ENCODE measurements around the gene DCAF17.

Gene DCAF17

DNA sequence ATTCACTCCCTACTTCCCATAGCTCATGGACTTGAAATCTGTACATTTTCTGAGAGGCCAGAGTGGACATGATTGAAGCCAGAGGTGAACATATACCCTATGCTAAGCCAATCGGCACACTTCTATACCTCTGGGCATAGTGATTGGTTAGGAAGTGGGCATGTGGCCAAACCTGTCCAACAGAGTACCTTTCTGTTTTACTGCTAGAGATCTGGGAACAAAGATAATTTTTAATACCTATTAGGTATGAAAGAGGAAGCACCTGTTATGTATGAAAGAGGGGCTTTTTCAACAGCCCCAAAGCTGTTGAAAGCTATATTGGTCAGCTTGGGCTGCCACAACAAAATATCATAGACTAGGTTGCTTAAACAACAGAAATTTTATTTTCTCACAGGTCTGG is 28.0 kb upstream of the DCAF17 start:
- H3K79me2 ChIP-seq (ENCODE audit: insufficient read depth, low read depth): no peaks in the 10 kb centered on the region; the same call in 1 of the 2 replicates
- no peak overlapping the region for H3K9ac ChIP-seq
- H3K4me3 ChIP-seq (IDR thresholded peaks at IDR 0.05; ENCODE audit: insufficient read depth, low read depth, low read length): no peak overlapping the region
- TF ChIP-seq, protein P1, sequence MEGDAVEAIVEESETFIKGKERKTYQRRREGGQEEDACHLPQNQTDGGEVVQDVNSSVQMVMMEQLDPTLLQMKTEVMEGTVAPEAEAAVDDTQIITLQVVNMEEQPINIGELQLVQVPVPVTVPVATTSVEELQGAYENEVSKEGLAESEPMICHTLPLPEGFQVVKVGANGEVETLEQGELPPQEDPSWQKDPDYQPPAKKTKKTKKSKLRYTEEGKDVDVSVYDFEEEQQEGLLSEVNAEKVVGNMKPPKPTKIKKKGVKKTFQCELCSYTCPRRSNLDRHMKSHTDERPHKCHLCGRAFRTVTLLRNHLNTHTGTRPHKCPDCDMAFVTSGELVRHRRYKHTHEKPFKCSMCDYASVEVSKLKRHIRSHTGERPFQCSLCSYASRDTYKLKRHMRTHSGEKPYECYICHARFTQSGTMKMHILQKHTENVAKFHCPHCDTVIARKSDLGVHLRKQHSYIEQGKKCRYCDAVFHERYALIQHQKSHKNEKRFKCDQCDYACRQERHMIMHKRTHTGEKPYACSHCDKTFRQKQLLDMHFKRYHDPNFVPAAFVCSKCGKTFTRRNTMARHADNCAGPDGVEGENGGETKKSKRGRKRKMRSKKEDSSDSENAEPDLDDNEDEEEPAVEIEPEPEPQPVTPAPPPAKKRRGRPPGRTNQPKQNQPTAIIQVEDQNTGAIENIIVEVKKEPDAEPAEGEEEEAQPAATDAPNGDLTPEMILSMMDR (conservative IDR thresholded peaks at IDR 0.05; ENCODE audit: low read depth, low read length): no peak
- no peak overlapping the region for H2AFZ ChIP-seq (ENCODE audit: low read depth)
- H3K36me3 ChIP-seq (ENCODE audit: insufficient read depth): no peaks in the 10 kb centered on the region
- H3K27me3 ChIP-seq (ENCODE audit: insufficient read depth, low read depth): no peaks in the 10 kb centered on the region
- H4K20me1 ChIP-seq (ENCODE audit: insufficient read depth): no peaks in the 10 kb centered on the region
- H3K27ac ChIP-seq: no peak overlapping the region
- peaks cover 33% of the 10 kb centered on the region for H3K4me1 ChIP-seq (ENCODE audit: low read depth, poor library complexity, severe bottlenecking)
- H3K4me2 ChIP-seq: peak overlapping the region; percentile 18; the same call in 1 of the 2 replicates

DNA sequence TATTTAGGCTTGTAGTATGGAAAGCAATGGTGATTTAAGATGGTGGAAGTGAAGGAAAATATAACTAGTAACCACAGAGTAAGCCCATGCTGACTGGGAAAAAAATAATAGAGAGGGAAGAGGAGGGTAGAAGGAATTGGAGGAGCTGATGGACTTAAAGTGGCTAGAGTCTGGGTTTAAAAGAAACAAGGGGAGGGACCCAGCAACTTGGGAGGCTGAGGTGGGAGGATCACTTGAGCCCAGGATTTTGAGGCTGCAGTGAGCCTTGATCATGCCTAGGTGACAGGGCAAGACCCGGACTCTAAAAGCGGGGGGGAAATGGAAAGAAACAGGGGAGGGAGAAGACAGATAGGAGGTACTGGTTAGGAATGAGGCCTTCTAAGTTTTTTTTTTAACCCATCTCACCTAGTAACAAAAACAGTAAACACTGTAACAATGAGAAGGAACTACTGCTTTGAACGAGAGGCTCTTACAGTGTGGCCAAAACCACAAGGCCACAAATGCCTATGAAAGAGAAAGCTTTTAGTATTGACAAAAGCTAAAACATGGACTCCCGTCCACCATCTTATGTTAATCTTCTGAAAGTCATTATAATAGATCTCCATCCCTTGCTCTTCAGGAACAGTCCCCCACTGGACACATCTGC is 26.9 kb upstream of the DCAF17 start:
- Histone ChIP-seq H4K20me1 (ENCODE audit: insufficient read depth) (no peaks in the 10 kb centered on the region), H3K27me3 (ENCODE audit: insufficient read depth, low read depth) (no peaks in the 10 kb centered on the region), H3K4me3 (IDR thresholded peaks at IDR 0.05; ENCODE audit: insufficient read depth, low read depth, low read length) (no peak overlapping the region), H3K4me1 (ENCODE audit: low read depth, poor library complexity, severe bottlenecking) (peaks cover 33% of the 10 kb centered on the region), H2AFZ (ENCODE audit: low read depth) (no peak overlapping the region), H3K9ac (no peak overlapping the region), H3K27ac (no peak overlapping the region), H3K36me3 (ENCODE audit: insufficient read depth) (no peaks in the 10 kb centered on the region), H3K4me2 (peak overlapping the region; percentile 10; the same call in 1 of the 2 replicates), H3K79me2 (ENCODE audit: insufficient read depth, low read depth) (no peaks in the 10 kb centered on the region; the same call in 1 of the 2 replicates)
- TF ChIP-seq, protein P1 (conservative IDR thresholded peaks at IDR 0.05; ENCODE audit: low read depth, low read length): no peak

DNA sequence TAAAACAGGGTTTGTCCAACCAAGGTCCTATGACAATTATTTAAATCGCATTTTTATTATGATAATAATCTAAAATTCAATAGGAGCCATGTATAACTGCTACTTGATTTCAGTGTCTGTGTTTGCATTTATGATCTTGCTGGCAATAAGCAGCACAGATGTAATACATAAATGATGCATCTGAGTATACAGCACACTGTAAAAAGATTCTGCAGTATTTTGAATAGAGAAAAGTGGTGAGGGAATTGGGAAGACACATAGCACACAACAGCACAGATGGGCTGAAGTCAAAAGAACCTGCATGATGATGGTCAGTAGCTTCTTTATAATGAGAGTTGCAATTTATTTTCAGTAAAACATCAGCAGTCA is 26.4 kb upstream of the DCAF17 start:
- Histone ChIP-seq H3K36me3 (ENCODE audit: insufficient read depth) (no peaks in the 10 kb centered on the region), H3K27me3 (ENCODE audit: insufficient read depth, low read depth) (no peaks in the 10 kb centered on the region), H3K27ac (no peak overlapping the region), H3K79me2 (ENCODE audit: insufficient read depth, low read depth) (no peaks in the 10 kb centered on the region; the same call in 1 of the 2 replicates), H3K9ac (no peak overlapping the region), H3K4me3 (IDR thresholded peaks at IDR 0.05; ENCODE audit: insufficient read depth, low read depth, low read length) (no peak overlapping the region), H3K4me1 (ENCODE audit: low read depth, poor library complexity, severe bottlenecking) (peaks cover 33% of the 10 kb centered on the region), H4K20me1 (ENCODE audit: insufficient read depth) (no peaks in the 10 kb centered on the region), H2AFZ (ENCODE audit: low read depth) (no peak overlapping the region), H3K4me2 (peak overlapping the region; percentile 10; the same call in 1 of the 2 replicates)
- TF ChIP-seq, protein P1 (conservative IDR thresholded peaks at IDR 0.05; ENCODE audit: low read depth, low read length): no peak

DNA sequence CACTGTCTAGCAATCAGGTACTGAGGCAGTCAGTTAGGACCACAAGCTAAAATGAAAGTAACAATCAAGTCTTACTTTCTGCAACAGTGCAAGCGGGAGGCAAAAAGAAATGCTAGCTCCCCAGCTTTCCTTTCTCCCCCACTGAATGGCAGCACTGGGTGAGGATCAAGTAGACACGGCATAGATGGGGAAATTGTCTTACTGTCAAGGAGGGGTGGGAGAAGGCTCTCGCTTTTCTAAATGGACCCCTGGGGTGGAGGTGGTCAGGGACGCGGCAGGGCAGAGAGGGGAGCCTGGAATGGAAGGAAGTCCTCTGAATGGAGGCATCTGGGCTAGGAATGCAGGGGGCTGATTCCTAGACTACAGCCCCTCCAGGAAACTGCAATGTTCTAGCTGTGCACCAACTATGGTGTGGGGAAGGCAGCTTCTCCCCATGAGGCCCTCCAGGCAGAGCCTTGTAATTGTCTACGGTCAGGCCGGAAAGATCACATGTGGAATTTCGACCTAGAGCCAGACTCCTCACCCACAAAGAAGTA is 24.5 kb upstream of the DCAF17 start:
- Histone ChIP-seq H4K20me1 (ENCODE audit: insufficient read depth) (no peaks in the 10 kb centered on the region), H3K36me3 (ENCODE audit: insufficient read depth) (no peaks in the 10 kb centered on the region; the same call in 1 of the 2 replicates), H3K9ac (no peak overlapping the region), H3K4me1 (ENCODE audit: low read depth, poor library complexity, severe bottlenecking) (peaks cover 33% of the 10 kb centered on the region), H3K27me3 (ENCODE audit: insufficient read depth, low read depth) (no peaks in the 10 kb centered on the region), H3K4me3 (IDR thresholded peaks at IDR 0.05; ENCODE audit: insufficient read depth, low read depth, low read length) (no peak overlapping the region), H2AFZ (ENCODE audit: low read depth) (no peak overlapping the region), H3K27ac (no peak overlapping the region), H3K79me2 (ENCODE audit: insufficient read depth, low read depth) (no peaks in the 10 kb centered on the region; the same call in 1 of the 2 replicates), H3K4me2 (no peak overlapping the region)
- TF ChIP-seq, protein P1 (conservative IDR thresholded peaks at IDR 0.05; ENCODE audit: low read depth, low read length): no peak
